K562 (cell line): ENCODE results near the gene KIAA0319L. TPM values are rescaled to one million over a fixed set of nuclear protein-coding genes. Genes with fewer than 3 reads are reported as not detected.

Experiments used
- ATAC-seq: fragments of 200-7000 bp; cut with Tn5 transposase; 3 replicates; pipeline ENCODE4 v1.9.1; 2020; ENCODE audit warnings: moderate library complexity
- BruUV-seq: library from RNA; stranded (reverse); fragments of 400-500 nt; replicated peaks from 2 replicates; lab custom pipeline; 2021; lab: Mats Ljungman, UMichigan
- CTCF ChIA-PET: fragments of 300-600 bp; formaldehyde crosslinking; extraction: SDS; loops from one replicate; lab custom pipeline; 2021; ENCODE audit warnings: low intra/inter-chr PET ratio; lab: Yijun Ruan, JAX
- POLR2A ChIA-PET: fragments of 300-600, 350-650 bp; sonication (Branson Sonifier 250); formaldehyde crosslinking; extraction: SDS; loops from one replicate; lab custom pipeline; 2021; ENCODE audit warnings: antibody characterized with exemption, inconsistent platforms; lab: Yijun Ruan, JAX
- DNase-seq, 4 experiments: peaks; one replicate each; pipeline versions ENCODE4 v3.0.0 to v3.0.0-alpha.2; 2011 to 2018; ENCODE audit warnings: low spot score in 3 of 4, mixed read lengths in 3 of 4; ENCODE audit errors: extremely low read depth in 1 of 4
- FAIRE-seq: peaks from 2 replicates; lab custom pipeline; 2011; peaks lifted over from hg19 to GRCh38; lab: Jason Lieb, UNC
- H2AFZ ChIP-seq: 2 replicates; pipeline ENCODE4 v1.6.0; 2011; ENCODE audit warnings: low read depth, low read length, control low read depth, inconsistent platforms
- H3K27ac ChIP-seq: fragments of 200-600 bp; 3 replicates; pipeline ENCODE4 v1.8.0; 2011; ENCODE audit warnings: low read depth, mild to moderate bottlenecking, control low read depth, inconsistent platforms, low read length, moderate library complexity, mixed read lengths; ENCODE audit errors: extremely low read depth
- H3K27me3 ChIP-seq, 2 experiments: fragments of 300-600 bp in 1 of 2; 2 replicates in 1 of 2; 3 replicates in 1 of 2; pipeline versions ENCODE4 v1.6.0 to v1.8.0; 2011; ENCODE audit warnings: inconsistent platforms in 2 of 2, low read length in 2 of 2, mild to moderate bottlenecking in 1 of 2, mixed read lengths in 1 of 2, moderate library complexity in 1 of 2; ENCODE audit not compliant: control insufficient read depth in 2 of 2, insufficient read depth in 2 of 2
- H3K36me3 ChIP-seq: fragments of 300-600 bp; 3 replicates; pipeline ENCODE4 v1.8.0; 2011; ENCODE audit warnings: mild to moderate bottlenecking, low read length, inconsistent platforms; ENCODE audit not compliant: control insufficient read depth, insufficient read depth
- H3K4me1 ChIP-seq, 2 experiments: fragments of 200-600 bp in 1 of 2; replicated peaks in 1 of 2; 2 replicates in 1 of 2; 3 replicates in 1 of 2; pipeline versions ENCODE4 v1.5.1 to v1.8.0; 2011; ENCODE audit warnings: inconsistent platforms in 2 of 2, low read length in 2 of 2, mild to moderate bottlenecking in 1 of 2, mixed read lengths in 1 of 2, moderate library complexity in 1 of 2; ENCODE audit not compliant: control insufficient read depth in 2 of 2, insufficient read depth in 2 of 2
- H3K4me2 ChIP-seq: 2 replicates; pipeline ENCODE4 v1.6.1; 2011; ENCODE audit warnings: low read length, control low read depth, inconsistent platforms, mixed read lengths; ENCODE audit not compliant: insufficient read depth
- H3K4me3 ChIP-seq: fragments of 200-600 bp; sonication (generic), shearing (Covaris generic); 2 replicates; pipeline ENCODE4 v1.5.1; 2016; ENCODE audit warnings: control low read depth, inconsistent platforms
- H3K79me2 ChIP-seq: fragments of 200-600 bp; 3 replicates; pipeline ENCODE4 v1.8.0; 2011; ENCODE audit warnings: low read length, inconsistent platforms; ENCODE audit not compliant: control insufficient read depth, insufficient read depth
- H3K9ac ChIP-seq, 2 experiments: 2 replicates each; pipeline versions ENCODE4 v1.6.0 to v1.6.1; 2011; ENCODE audit warnings: low read depth in 2 of 2, low read length in 2 of 2, control low read depth in 1 of 2, inconsistent platforms in 1 of 2, mild to moderate bottlenecking in 1 of 2, mixed read lengths in 1 of 2; ENCODE audit not compliant: insufficient read depth in 1 of 2
- H3K9me1 ChIP-seq: one replicate; pipeline ENCODE4 v1.6.0; 2011; ENCODE audit warnings: inconsistent platforms, mild to moderate bottlenecking, low read length, moderate library complexity; ENCODE audit not compliant: control insufficient read depth, insufficient read depth
- H3K9me3 ChIP-seq: replicated peaks from 2 replicates; pipeline ENCODE4 v1.5.1; 2011; ENCODE audit warnings: low read depth, low read length, inconsistent platforms; ENCODE audit not compliant: control insufficient read depth, insufficient read depth
- H4K20me1 ChIP-seq: replicated peaks from 2 replicates; pipeline ENCODE4 v1.6.1; 2011; ENCODE audit warnings: low read length, inconsistent platforms, mixed read lengths; ENCODE audit not compliant: control insufficient read depth, insufficient read depth
- CHD1 ChIP-seq: fragments of 200-600 bp; sonication (generic); IDR thresholded peaks from one replicate; pipeline ENCODE4 v1.6.1; 2012; ENCODE audit warnings: mild to moderate bottlenecking, moderate library complexity, low read length, inconsistent platforms
- EP300 ChIP-seq: IDR thresholded peaks from 2 replicates; pipeline ENCODE4 v1.6.1; 2012; ENCODE audit warnings: low read length, improper control_type of control experiment
- HEY1 ChIP-seq: fragments of 250-450 bp; sonication (Bioruptor Pico); IDR thresholded peaks from 2 replicates; pipeline ENCODE4 v1.5.0; 2020; ENCODE audit warnings: mild to moderate bottlenecking, moderate library complexity, borderline replicate concordance
- MAZ ChIP-seq, 2 experiments: fragments of 450-650 bp in 1 of 2; sonication (generic) in 1 of 2; formaldehyde crosslinking; IDR thresholded peaks in 1 of 2; conservative IDR thresholded peaks in 1 of 2; 2 replicates each; pipeline versions ENCODE4 v1.4.0 to v1.5.0; 2020; ENCODE audit warnings: mild to moderate bottlenecking in 1 of 2, missing genetic modification reagents in 1 of 2
- NFIX ChIP-seq: fragments of 250-450 bp; sonication (Bioruptor Pico); IDR thresholded peaks from 2 replicates; pipeline ENCODE4 v1.4.0; 2020; ENCODE audit warnings: low read depth, mild to moderate bottlenecking, moderate library complexity
- PHTF2 ChIP-seq: fragments of 250-450 bp; sonication (Bioruptor Pico); IDR thresholded peaks from 2 replicates; pipeline ENCODE4 v1.5.0; 2021; ENCODE audit warnings: mild to moderate bottlenecking
- SLC30A9 ChIP-seq: fragments of 250-450 bp; sonication (Bioruptor Pico); IDR thresholded peaks from 2 replicates; pipeline ENCODE4 v1.8.0; 2022; ENCODE audit warnings: mild to moderate bottlenecking, moderate library complexity
- SMARCB1 ChIP-seq: IDR thresholded peaks from 2 replicates; pipeline ENCODE4 v1.6.1; 2011; ENCODE audit warnings: improper control_type of control experiment, low read depth; ENCODE audit not compliant: insufficient read length
- SPI1 ChIP-seq: IDR thresholded peaks from 2 replicates; pipeline ENCODE4 v1.6.1; 2011; ENCODE audit warnings: low read depth, low read length, control low read depth, borderline replicate concordance
- TAF9B ChIP-seq: fragments of 450-650 bp; IDR thresholded peaks from 2 replicates; pipeline ENCODE4 v1.6.1; 2018; ENCODE audit warnings: mild to moderate bottlenecking; ENCODE audit not compliant: partially characterized antibody
- THRAP3 ChIP-seq: fragments of 450-650 bp; IDR thresholded peaks from 2 replicates; pipeline ENCODE4 v1.6.1; 2016; ENCODE audit warnings: mild to moderate bottlenecking, inconsistent platforms, borderline replicate concordance
- ZFP30 ChIP-seq: fragments of 250-450 bp; sonication (Bioruptor Pico); IDR thresholded peaks from 2 replicates; pipeline ENCODE4 v1.8.0; 2022; ENCODE audit warnings: moderate library complexity, mild to moderate bottlenecking, inconsistent platforms, borderline replicate concordance
- ZNF311 ChIP-seq: fragments of 250-450 bp; sonication (Bioruptor Pico); IDR thresholded peaks from 2 replicates; pipeline ENCODE4 v1.4.0; 2020; ENCODE audit warnings: mild to moderate bottlenecking, moderate library complexity
- ZNF655 ChIP-seq: fragments of 250-450 bp; sonication (Bioruptor Pico); IDR thresholded peaks from 2 replicates; pipeline ENCODE4 v1.5.0; 2021
- in situ Hi-C: fragments of 300-500 bp; cut with MboI; formaldehyde crosslinking; loops from 4 replicates; pipeline ENCODE4 v1.15.0; 2018; ENCODE audit warnings: inconsistent platforms, mixed read lengths
- intact Hi-C: fragments of 100-400 bp; cut with micrococcal nuclease; formaldehyde crosslinking; loops from 2 replicates; pipeline ENCODE4 v1.14.2; 2022
- polyA plus RNA-seq, 8 experiments: library from polyadenylated mRNA; depleted of rRNA in 4 of 8; stranded (reverse) in 5 of 8; unstranded in 3 of 8; fragments of >200 nt; fragmentation: Nextera tagmentation in 2 of 8; fragmentation: Illumina TruSeq in 1 of 8; extraction: Ambion mirVana in 2 of 8; extraction: Trizol in 1 of 8; gene quantifications; 2 replicates each; pipeline versions ENCODE4 v1.2.1 to v1.2.3, GENCODE V29; 2011 to 2014; ENCODE audit warnings: inconsistent platforms in 1 of 8, missing spikeins in 1 of 8
- total RNA-seq, 7 experiments: library from RNA; depleted of rRNA in 6 of 7; stranded (reverse); fragments of >200 nt in 6 of 7; fragmentation: Illumina TruSeq in 2 of 7; extraction: Trizol in 2 of 7; gene quantifications; 2 replicates each; pipeline versions ENCODE4 v1.2.1 to v1.2.3, GENCODE V29; 2011 to 2021; ENCODE audit warnings: low replicate concordance in 1 of 7

The KIAA0319L gene
- total and polyA plus RNA-seq, 9 of the 15 experiments (the other 6 are each of a cell fraction or from before 2014, with no cell fraction given): 2.4 to 51.7 (median 27.4) TPM

- Histone ChIP-seq H3K36me3 (peaks cover 20% of the 10 kb centered on the region), H2AFZ (no peak overlapping the region), H3K9me1 (no peaks in the 10 kb centered on the region), H3K27ac (no peak overlapping the region), H3K4me2 (no peak overlapping the region), H3K4me1 (peaks cover 4 to 33% of the 10 kb centered on the region in 2 experiments; a peak in 4 of 5 replicates), H3K9ac (no peak overlapping the region), H4K20me1 (0 out of 2 replicates have a peak, but pooled peaks cover 4% of the 10 kb centered on the region), H3K79me2 (peaks cover 15% of the 10 kb centered on the region; the same call in 2 of the 3 replicates), H3K9me3 (no peaks in the 10 kb centered on the region), H3K27me3 (no peaks in the 10 kb centered on the region), H3K4me3 (no peak overlapping the region)
- POLR2A ChIA-PET: no interaction called here
- ATAC-seq (no peak), FAIRE-seq (no peak), DNase-seq (no peak)
- intact Hi-C loops: no loop called here
- no TSS peak for BruUV-seq
- TF ChIP-seq NFIX (CRISPR knock-in tag) (no peak), EP300 (no peak), SLC30A9 (CRISPR knock-in tag) (no peak), HEY1 (CRISPR knock-in tag) (no peak), ZFP30 (CRISPR knock-in tag) (no peak), ZNF311 (CRISPR knock-in tag) (no peak), CHD1 (no peak), SPI1 (no peak), TAF9B (no peak), SMARCB1 (no peak), THRAP3 (no peak), PHTF2 (CRISPR knock-in tag) (no peak), MAZ (CRISPR knock-in tag; conservative IDR thresholded peaks at IDR 0.05 in 1 of 2, IDR thresholded peaks at IDR 0.05 in 1 of 2) (no peak), ZNF655 (CRISPR knock-in tag) (no peak)
- in situ Hi-C loops: no loop called here
- CTCF ChIA-PET: no interaction called here
These were observed 49.3 kb downstream of the KIAA0319L start for GRCh38 chr1:35507947-35508346.
